ENCODE data around the gene CDX1. TPM values are rescaled to one million over a fixed set of nuclear protein-coding genes. Genes with fewer than 3 reads are reported as not detected.

Gene CDX1
- total RNA-seq, 1 experiment from 2014 or later, result 0.29 TPM

DNA sequence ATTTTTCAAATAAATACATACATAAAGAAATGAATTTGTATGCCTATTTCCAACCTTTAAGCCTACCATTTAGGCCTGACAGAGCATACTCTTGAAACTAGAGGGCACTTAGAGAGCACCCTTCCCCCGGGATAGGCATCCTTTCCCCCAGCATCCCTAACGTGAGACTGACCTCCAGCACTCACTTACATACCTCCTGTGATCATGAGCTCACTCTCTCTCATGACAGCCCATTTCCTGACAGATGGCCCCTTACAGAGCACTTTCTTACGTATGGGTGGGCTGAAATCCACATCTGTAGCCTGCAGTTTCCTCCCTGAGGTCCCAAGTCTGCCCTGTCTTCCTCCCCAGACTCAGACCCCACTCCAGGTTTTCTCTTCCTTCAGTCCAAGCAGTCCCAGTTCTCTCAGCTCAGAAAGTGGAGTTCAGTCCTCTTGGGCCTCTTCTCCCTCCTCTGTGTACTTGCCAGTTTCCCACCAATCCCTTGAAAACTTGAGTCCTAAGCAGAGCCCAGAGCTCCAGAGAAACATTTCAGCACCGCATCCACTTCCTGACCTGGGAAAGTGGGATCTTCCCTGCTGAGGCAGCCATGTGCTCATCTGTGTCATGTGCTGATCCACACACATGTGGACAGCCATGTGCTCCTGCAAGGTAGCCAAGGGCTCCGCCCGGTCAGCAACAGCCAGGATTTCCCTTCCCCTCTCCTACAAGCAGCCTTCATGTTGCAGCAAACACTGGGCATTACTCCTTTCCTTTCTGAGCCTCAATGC is 2.2 kb upstream of the CDX1 start:
- H3K4me3 ChIP-seq (ENCODE audit: low read depth, low read length), result no peak overlapping the region
- H3K27ac Mint-ChIP-seq (ENCODE audit: unreplicated experiment), result peak overlapping the region; percentile 87
- no peak for TF ChIP-seq CTCF (IDR thresholded peaks at IDR 0.05; ENCODE audit: insufficient read depth in 1 of 2, low read depth in 1 of 2, low read length in 1 of 2, severe bottlenecking in 1 of 2, unreplicated experiment in 1 of 2)
- ChIA-PET CTCF (no interaction called here), POLR2A (interaction anchor here (0.6 kb wide), 1 partner anchor 18 kb away, joined by 3 read pairs; no protein-coding TSS in a partner anchor)
- no TSS peak for BruUV-seq (replicated peaks)
- peaks cover 15% of the 10 kb centered on the region for H3K36me3 Mint-ChIP-seq (ENCODE audit: insufficient read depth, unreplicated experiment)
- no peaks in the 10 kb centered on the region for H3K9me3 ChIP-seq
- H3K4me3 Mint-ChIP-seq (ENCODE audit: unreplicated experiment), result peak overlapping the region; percentile 24
- no peaks in the 10 kb centered on the region for H3K36me3 ChIP-seq (ENCODE audit: control insufficient read depth, insufficient read depth, low read length)
- H3K9me3 Mint-ChIP-seq (ENCODE audit: unreplicated experiment), result no peaks in the 10 kb centered on the region
- H3K4me1 ChIP-seq, result peaks cover 43% of the 10 kb centered on the region
- intact Hi-C loops (cut with micrococcal nuclease; ENCODE audit: unreplicated experiment), result no loop called here
- peaks cover 48% of the 10 kb centered on the region for H3K4me1 Mint-ChIP-seq (ENCODE audit: low read depth, unreplicated experiment)
- no peak for DNase-seq
- no peaks in the 10 kb centered on the region for H3K27me3 ChIP-seq (replicated peaks; ENCODE audit: control insufficient read depth, insufficient read depth, low read length)
- H3K27me3 Mint-ChIP-seq (ENCODE audit: insufficient read depth, unreplicated experiment), result no peaks in the 10 kb centered on the region

DNA sequence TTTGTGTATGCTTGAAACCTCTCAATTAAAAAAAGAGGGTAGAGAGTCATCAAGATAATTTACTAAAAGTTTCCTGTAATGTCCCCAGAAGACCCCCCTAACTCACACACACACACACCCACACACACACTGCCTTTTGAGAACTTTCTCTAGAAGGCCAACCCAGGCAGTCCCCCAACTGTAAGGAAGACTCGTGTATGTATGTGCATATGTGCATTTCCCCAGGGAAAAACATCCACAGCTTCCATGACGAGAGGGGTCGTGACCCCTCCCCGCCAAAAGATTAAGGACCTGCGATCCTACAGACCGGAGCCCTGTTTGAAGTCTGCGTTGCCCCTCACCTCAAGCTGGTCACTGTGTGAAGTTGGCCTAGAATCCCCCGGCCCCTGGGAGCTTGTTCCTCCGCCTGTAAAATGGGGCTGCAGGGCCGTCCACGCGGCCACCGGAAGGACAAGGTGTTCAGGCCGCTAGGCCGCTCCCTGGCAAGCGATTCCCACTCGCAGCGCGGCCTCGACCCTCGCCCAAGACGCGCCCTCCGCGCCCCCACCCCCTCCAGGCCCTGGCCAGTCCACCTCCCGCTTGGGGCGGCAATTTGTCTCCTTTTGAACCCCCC is 435 bp upstream of the CDX1 start:
- H3K27me3 ChIP-seq (replicated peaks; ENCODE audit: control insufficient read depth, insufficient read depth, low read length), result no peaks in the 10 kb centered on the region
- Mint-ChIP-seq H3K36me3 (ENCODE audit: insufficient read depth, unreplicated experiment) (peaks cover 15% of the 10 kb centered on the region), H3K9me3 (ENCODE audit: unreplicated experiment) (no peaks in the 10 kb centered on the region), H3K4me1 (ENCODE audit: low read depth, unreplicated experiment) (peaks cover 42% of the 10 kb centered on the region), H3K4me3 (ENCODE audit: unreplicated experiment) (no peak overlapping the region), H3K27me3 (ENCODE audit: insufficient read depth, unreplicated experiment) (no peaks in the 10 kb centered on the region), H3K27ac (ENCODE audit: unreplicated experiment) (peak overlapping the region; percentile 87)
- H3K9me3 ChIP-seq, result no peaks in the 10 kb centered on the region
- ChIA-PET POLR2A (no interaction called here), CTCF (no interaction called here)
- peaks cover 43% of the 10 kb centered on the region for H3K4me1 ChIP-seq
- DNase-seq, result no peak
- no peak overlapping the region for H3K4me3 ChIP-seq (ENCODE audit: low read depth, low read length)
- intact Hi-C loops (cut with micrococcal nuclease; ENCODE audit: unreplicated experiment), result no loop called here
- no peaks in the 10 kb centered on the region for H3K36me3 ChIP-seq (ENCODE audit: control insufficient read depth, insufficient read depth, low read length)
- TF ChIP-seq CTCF (IDR thresholded peaks at IDR 0.05; ENCODE audit: insufficient read depth in 1 of 2, low read depth in 1 of 2, low read length in 1 of 2, severe bottlenecking in 1 of 2, unreplicated experiment in 1 of 2), result no peak
- BruUV-seq (replicated peaks), result no TSS peak

GRCh38 chr5:150167512-150167850 is 903 bp downstream of the CDX1 start:
- no peak overlapping the region for H3K27ac Mint-ChIP-seq (ENCODE audit: unreplicated experiment)
- ChIA-PET POLR2A (no interaction called here), CTCF (no interaction called here)
- H3K4me3 ChIP-seq (ENCODE audit: low read depth, low read length), result no peak overlapping the region
- H3K4me1 ChIP-seq, result peaks cover 30% of the 10 kb centered on the region
- intact Hi-C loops (cut with micrococcal nuclease; ENCODE audit: unreplicated experiment), result no loop called here
- no TSS peak for BruUV-seq (replicated peaks)
- DNase-seq, result no peak
- no peaks in the 10 kb centered on the region for H3K36me3 ChIP-seq (ENCODE audit: control insufficient read depth, insufficient read depth, low read length)
- peaks cover 6% of the 10 kb centered on the region for H3K36me3 Mint-ChIP-seq (ENCODE audit: insufficient read depth, unreplicated experiment)
- no peaks in the 10 kb centered on the region for H3K27me3 Mint-ChIP-seq (ENCODE audit: insufficient read depth, unreplicated experiment)
- no peak for TF ChIP-seq CTCF (IDR thresholded peaks at IDR 0.05; ENCODE audit: insufficient read depth in 1 of 2, low read depth in 1 of 2, low read length in 1 of 2, severe bottlenecking in 1 of 2, unreplicated experiment in 1 of 2)
- peak overlapping the region; percentile 59 for H3K4me3 Mint-ChIP-seq (ENCODE audit: unreplicated experiment)
- no peaks in the 10 kb centered on the region for H3K9me3 Mint-ChIP-seq (ENCODE audit: unreplicated experiment)
- H3K4me1 Mint-ChIP-seq (ENCODE audit: low read depth, unreplicated experiment), result peaks cover 29% of the 10 kb centered on the region
- H3K9me3 ChIP-seq, result no peaks in the 10 kb centered on the region
- no peaks in the 10 kb centered on the region for H3K27me3 ChIP-seq (replicated peaks; ENCODE audit: control insufficient read depth, insufficient read depth, low read length)

Data from Caco-2 (cell line).